GM23248 (cell line): ENCODE results near the gene ATP5F1E.
"Not testable (repeated sequence)": the region's sequence is repeated elsewhere in the genome, so short reads cannot be mapped to it uniquely, and the experiment has no call there.

Experiments
- EZH2 ChIP-seq: fragments of 200-600 bp; sonication (generic); IDR thresholded peaks from 2 replicates; pipeline ENCODE4 v1.6.1; 2018; ENCODE audit warnings: antibody characterized with exemption, mild to moderate bottlenecking; ENCODE audit not compliant: insufficient read depth, poor library complexity, severe bottlenecking
- EZH2phosphoT487 ChIP-seq: fragments of 200-600 bp; sonication (generic); IDR thresholded peaks from 2 replicates; pipeline ENCODE4 v1.6.1; 2018; ENCODE audit warnings: antibody characterized with exemption, moderate library complexity, mild to moderate bottlenecking, low read depth; ENCODE audit not compliant: insufficient read depth

DNA sequence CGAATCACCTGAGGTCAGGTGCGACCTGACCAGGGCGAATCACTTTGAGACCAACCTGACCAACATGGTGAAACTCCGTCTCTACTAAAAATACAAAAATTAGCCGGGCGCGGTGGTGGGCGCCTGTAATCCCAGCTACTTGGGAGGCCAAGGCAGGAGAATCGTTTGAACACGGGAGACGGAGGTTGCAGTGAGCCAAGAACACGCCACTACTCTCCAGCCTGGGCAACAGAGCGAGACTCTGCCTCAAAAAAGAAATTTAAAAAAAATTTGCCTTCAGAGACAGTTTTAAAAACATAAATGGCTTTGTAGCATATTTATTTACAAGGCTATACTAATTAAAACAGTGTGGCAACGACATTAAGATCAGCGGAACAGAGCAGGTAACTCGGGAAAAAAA is 9.4 kb upstream of the ATP5F1E start:
- TF ChIP-seq EZH2phosphoT487, EZH2: not testable (repeated sequence)
